Stimulated activated CD8-positive, alpha-beta memory T cell treated with anti-CD3 and anti-CD28 coated beads, Interleukin-7, amount 100 ng/mL, for 24 hours (primary cell): Measurements from ENCODE around the gene FARP1.

Source experiments
- DNase-seq: peaks from one replicate; pipeline ENCODE4 v3.0.0-alpha.2; 2020; ENCODE audit warnings: low read depth

Gene FARP1, protein sequence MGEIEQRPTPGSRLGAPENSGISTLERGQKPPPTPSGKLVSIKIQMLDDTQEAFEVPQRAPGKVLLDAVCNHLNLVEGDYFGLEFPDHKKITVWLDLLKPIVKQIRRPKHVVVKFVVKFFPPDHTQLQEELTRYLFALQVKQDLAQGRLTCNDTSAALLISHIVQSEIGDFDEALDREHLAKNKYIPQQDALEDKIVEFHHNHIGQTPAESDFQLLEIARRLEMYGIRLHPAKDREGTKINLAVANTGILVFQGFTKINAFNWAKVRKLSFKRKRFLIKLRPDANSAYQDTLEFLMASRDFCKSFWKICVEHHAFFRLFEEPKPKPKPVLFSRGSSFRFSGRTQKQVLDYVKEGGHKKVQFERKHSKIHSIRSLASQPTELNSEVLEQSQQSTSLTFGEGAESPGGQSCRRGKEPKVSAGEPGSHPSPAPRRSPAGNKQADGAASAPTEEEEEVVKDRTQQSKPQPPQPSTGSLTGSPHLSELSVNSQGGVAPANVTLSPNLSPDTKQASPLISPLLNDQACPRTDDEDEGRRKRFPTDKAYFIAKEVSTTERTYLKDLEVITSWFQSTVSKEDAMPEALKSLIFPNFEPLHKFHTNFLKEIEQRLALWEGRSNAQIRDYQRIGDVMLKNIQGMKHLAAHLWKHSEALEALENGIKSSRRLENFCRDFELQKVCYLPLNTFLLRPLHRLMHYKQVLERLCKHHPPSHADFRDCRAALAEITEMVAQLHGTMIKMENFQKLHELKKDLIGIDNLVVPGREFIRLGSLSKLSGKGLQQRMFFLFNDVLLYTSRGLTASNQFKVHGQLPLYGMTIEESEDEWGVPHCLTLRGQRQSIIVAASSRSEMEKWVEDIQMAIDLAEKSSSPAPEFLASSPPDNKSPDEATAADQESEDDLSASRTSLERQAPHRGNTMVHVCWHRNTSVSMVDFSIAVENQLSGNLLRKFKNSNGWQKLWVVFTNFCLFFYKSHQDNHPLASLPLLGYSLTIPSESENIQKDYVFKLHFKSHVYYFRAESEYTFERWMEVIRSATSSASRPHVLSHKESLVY

DNA sequence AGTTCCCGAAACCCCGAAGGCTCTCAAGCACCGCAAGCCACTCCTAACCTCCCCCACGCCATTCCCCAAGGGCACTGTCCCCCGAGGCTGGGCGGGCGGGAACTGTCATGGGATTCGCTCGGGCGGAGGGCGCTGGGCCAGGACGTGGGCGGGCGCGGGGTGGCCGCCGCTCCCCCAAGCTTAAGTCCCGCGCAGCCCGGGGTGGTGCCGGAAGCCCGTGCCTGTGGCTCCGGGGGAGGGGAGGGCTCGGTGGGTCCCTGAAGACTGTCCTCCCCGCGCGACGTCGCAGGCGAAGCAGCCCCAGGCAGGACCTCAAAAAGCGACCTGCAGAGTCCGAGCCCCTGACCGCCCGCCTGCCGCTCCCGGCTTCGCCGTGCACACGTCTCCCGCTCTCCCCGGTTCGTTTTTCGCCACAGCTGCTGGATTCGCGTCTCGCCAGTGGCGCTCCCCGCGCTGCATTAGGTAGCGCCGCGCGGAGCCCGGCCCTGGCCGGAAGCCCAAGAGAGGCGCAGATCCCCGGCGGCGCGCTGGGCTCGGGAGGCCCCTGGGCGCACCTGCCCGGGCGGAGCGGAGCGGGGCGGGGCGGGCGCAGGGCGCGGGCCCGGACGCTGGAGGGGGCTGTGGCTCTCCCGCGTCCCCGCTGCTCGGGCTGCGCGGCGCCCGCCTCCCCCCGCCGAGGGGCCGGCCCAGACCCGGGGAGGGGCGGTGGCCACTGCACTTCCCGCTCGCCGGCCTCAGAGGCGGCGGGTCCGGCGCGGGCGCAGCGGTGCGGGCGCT is at the start of gene FARP1:
Gene FARP1 (plus strand): TSS at position 715 of the 777 bp plus-strand sequence. CDS start 70,149 bp downstream, outside the sequence.
- DNase-seq = no peak

DNA sequence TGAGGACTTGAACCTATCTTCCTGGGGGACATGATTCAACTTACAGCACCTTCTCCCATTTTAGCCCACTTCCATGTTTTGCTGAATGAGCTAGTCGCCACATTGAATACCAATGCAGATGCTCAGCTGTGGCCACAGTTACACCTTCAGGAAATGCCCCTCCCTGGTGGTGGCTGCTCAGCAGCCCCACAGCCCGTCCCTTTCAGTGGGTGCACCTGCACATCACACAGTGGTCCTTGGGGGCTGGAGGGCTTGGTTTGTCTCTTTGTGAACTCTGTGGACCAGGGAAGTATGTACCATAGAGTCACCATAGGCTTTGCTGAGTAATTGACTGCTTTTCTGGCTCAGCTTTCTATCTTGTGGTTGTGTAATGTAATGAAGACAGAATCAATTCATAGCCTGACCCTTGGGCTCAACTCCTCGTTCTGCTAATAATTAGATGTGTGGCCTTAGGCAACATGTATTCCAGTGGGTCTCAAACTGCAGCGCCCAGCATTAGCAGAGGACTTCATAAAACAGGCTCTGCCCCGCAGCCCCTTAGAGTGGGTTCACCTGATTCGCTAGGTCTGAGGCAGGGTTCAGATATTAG is 48.1 kb upstream of the FARP1 start:
- no peak for DNase-seq

DNA sequence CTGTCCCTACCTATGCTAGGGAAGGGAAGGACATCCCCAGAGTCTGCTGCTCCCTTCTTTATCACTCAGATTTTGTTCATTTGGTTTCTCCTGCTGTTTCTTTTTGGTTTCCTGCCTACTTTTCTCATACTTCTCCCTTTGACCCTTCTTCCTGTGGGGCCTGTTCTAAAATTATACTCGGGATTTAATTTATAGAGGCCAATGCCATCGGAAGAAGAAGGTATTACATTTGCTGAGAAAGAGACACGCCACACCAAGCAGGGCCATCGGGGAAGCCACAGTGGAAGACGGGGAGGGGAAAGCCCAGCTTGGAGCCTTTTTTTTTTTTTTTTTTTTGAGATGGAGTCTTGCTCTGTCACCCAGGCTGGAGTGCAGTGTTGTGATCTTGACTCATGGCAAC is 46.8 kb upstream of the FARP1 start:
- DNase-seq = no peak

DNA sequence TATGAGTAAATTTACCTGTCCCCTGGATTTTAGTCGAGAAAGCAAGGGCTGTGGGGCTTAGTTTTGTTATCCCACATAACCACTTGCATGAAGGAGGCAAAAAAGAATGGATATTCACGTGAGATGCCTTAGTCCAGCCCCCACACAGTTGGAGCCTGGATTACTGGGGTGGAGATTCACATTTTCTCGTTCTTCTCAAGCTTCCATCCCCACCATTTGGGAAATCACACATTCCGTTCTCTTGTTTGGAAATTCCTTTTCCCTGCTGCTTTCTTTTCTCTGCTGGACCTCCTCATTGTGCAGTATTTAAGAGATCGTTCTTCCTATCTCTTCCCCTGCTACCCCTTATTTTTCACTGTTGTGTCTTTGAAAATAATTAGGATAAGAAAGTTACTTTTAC is 45.1 kb upstream of the FARP1 start:
- no peak for DNase-seq

DNA sequence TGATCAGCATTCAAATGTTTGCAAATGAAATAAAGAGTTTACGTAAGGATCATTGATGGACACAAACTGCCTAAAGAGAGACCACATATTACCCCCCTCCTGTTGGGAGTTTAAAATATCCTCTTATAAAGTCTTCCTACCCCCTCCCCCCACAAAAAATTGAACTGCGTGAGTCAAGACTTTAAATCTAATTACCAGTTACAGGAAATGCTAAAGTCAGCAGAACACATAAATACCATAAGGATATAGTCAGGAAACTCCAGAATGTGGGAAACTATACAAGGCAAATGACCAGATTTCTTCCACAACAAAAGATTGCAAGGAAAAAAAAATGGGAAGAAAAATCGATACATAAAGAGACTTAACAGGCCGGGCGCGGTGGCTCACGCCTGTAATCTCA is 44.4 kb upstream of the FARP1 start:
- DNase-seq = no peak

DNA sequence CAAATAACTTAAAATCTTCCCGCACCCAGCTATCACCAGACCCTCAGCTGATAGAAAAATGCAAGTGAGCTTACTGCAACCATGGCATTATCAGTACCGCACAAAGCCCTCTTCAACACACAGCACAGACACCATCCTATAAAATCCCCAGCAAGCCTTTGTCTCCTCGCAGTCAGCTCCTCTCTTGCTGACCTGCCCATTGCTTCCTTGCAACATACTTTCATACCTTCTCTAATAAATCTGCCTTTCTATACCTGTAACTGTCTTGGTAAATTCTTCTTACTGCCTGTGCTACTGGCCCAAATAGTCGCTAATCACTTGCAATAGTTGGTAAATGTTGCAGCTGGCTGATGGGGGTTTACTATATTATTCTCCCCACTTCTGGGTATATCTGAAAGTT is 43.3 kb upstream of the FARP1 start:
- no peak for DNase-seq

DNA sequence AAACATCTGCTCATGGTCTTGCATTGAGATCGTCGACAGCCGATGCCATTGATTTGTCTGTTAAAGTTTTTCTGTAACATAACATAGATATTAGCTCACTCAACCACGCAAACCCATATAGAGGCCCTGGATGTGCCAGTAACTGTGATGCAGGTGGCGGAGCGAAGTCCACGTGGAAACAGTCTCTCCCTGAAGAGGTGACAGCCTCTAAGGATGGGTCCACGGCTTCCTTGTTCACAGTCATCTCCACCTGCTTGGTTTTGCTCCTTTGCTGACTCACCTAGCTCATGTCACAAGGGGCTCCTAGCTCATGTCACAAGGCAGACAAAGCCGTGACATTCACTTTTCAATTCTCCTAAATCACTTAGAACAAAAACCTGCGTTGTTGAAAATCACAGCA is 42.4 kb upstream of the FARP1 start:
- no peak for DNase-seq

DNA sequence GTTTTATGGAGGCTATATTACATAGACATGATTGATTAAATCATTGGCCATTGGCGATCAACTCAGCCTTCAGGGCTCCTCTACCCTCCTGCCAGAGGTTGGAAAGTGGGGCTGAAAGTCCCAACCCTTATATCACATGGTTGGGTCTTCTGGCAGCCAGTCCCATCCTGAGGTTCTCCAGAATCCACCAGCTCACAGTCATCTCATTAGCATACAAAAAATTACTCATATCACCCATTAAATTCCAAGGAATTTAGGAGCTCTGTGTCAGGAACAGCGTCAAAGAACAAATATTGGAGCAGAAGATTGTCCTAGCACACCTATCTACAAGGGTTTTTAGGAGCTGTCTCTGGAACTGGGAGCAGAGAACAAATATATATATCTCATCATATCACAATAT is 39.4 kb upstream of the FARP1 start:
- no peak for DNase-seq

DNA sequence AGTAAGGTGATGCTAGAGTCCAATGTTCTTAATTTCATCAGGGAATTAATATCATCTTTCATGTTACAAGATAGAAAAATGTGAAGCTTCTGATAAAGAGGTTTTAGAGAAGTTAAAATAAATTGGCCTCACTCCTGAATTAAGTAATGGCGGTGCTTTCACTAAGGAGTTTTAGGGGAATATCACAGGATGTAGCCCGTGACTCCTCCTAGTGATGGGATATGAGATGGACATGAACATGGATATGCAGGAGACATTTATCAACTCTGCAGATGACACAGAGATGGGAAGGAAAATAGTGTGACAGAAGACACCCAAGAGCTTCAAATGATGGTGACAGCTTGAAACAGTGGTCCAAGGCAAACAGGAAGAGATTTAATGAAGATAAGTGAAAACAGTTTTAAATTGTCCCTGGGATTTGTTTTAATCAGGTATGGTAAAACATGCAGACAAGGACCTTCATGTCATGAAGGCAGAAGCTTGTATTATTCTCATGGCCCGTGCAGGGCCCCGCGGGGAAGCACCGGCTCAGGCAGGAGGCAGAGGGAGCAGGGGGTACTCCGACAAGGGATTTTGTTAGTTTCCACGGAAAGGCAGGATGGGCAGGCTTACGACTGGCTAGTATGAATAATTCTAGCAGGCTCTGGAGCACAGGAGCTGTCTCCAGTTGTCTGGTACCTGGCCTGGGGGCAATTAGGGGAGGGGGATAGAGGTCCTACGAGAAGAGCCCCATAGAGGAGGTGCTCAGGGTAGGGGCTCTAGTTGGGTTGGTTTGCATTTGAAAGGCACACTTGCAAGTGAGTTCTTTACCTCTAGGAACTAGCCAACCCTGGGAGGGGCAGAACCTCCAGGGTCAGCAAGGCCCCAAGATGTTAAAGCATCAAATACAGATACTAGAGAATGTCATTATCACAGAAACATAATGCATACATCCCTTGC is 38.7 kb upstream of the FARP1 start:
- DNase-seq = no peak

DNA sequence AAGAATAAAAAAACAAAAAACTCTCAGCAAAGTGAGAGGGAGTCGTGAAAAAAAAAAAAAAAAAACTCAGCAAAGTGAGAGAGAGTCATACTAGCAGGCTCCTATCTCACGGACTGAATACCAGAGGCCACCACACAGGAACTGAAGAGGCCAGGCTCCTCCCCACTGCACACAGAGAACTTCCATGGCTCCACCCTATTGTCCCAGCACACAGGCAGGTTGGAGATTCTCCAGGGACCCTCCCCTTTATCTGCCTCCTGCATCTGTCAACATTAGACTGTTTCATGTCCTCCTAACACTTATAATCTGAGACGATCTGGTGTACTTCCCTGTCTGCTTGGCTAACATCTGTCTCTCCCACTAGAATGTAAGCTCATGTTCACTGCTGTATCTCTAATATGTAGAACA is 37.0 kb upstream of the FARP1 start:
- DNase-seq = no peak

DNA sequence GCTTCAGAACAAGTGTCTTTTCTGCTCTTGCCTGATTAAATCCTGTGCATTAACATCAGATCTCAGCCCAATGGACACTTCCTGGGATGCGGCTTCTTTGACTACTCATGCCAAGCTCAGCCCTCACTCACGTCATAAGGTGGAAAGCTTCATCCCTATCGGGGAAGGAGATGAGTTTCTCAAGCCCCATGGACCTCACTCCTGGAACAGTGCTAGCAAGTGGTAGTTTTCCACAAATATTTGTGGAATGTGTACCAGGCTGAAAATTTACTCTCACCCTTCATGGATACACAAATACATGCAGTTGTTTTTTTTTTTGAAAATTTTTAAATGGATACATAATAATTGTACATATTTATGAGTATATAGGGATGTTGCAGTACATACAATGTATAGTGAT is 34.6 kb upstream of the FARP1 start:
- DNase-seq = no peak

DNA sequence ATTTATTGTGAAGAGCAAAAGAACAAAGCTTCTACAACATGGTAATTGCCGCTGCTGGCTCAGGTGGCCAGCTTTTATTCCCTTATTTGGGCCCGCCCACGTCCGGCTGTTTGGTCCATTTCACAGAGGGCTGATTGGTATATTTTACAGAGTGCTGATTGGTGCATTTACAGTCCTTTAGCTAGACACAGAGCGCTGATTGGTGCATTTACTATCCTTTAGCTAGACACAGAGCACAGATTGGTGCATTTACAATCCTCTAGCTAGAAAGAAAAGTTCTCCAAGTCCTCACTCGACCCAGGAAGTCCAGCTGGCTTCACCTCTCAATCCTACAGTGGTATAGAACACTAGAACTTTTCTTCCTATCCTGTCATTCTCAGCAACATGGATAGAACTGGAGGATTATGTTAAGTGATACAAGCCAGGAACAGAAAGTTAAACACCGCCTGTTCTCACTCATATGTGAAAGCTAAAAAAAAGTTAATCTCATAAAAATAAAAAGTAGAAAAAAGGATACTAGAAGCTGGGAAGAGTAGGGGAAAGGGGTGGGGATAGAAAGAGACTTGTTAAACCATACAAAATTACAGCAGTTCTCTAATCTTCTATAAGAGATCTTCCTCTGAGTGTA is 33.6 kb upstream of the FARP1 start:
- DNase-seq = no peak

DNA sequence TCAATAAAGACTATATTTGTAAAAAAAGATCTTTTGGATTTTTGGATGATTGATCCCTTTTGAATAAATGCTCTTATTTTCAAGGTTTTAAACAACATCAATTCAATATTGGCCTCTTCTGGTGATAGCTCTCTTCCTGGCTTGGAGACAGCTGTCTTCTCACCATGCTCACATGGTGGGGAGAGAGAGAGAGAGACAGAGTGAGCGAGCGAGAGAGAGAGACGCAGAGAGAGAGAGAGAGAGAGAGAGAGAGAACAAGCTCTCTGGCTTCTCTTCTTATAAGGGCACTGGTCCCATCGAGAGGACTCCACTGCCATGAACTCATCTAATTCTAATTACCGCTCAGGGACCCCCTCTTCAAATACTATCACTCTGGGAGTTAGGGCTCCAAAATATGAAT is 32.1 kb upstream of the FARP1 start:
- no peak for DNase-seq

DNA sequence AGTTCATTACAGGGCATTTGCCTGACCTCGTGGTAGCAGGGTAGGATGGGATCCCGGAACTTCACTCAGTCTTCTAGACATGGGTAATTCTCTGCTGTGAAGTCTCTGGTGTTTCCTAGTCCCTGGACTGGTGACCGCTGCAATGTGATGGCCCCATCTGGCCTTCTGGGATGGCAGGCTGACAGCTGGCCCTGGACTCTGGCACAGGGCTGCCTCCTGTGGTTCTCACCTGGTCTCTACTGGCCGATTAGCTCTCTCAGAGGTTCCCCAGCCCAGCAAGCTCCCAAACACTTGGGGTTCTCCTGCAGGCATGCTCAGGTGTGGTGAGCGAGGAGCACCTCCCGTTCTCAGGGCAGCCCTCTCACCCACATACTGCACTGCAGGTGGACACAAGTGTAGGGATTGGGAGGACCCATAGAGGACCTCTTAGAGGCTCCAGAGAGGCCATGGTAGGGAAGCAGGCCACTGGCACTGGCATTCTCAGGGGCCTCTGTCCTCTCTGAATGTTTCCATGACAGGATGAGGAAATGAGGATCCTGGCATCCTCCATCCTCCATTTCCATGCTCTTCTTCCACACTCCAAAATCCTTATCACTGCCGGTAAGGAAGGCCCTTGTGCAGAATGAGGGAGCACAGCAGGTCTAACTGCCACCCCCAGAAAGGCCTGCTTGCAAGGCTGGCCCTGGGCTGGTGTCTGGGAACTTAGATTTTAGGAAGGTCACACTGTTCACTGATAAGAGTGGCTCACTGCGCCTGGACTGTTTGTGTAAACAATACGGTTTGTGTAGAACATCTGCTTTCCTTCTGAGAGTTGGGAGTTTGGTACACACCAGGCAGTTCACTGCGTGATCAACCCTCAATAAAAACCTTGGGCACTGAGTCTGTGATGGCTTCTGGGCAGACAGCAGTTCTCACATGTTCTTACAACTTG is 31.5 kb upstream of the FARP1 start:
- no peak for DNase-seq

DNA sequence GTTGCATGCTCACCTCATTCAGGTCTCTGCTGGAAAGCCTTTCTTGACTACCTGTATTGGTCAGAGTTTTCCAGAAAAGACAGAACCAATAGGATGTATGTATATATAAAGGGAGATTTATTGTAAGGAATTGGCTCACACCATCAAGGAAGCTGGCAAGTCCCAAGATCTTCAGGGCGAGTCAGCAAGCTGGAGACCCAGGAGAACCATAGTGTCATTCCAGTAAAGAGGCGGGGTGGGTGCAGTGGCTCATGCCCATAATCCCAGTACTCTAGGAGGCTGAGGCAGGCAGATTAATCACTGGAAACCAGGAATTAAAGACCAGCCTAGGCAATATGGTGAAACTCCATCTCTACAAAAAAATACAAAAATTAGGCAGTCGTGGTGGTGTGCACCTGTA is 30.4 kb upstream of the FARP1 start:
- no peak for DNase-seq

DNA sequence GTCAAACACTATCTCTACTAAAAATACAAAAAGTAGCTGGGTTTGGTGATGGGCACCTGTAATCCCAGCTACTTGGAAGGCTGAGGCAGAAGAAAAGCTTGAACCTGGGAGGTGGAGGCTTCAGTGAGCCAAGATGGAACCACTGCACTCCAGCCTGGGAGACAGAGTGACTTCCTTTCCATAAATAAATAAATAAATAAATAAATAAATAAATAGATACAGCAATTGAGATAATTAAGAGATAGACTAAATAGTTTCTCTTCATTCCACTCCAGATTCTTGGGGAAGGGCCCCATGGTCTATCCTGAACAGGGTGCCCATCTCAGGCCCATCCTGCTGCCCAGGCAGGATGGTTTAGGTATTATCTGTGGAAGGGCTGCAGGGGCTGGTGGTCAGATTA is 24.0 kb upstream of the FARP1 start:
- no peak for DNase-seq

DNA sequence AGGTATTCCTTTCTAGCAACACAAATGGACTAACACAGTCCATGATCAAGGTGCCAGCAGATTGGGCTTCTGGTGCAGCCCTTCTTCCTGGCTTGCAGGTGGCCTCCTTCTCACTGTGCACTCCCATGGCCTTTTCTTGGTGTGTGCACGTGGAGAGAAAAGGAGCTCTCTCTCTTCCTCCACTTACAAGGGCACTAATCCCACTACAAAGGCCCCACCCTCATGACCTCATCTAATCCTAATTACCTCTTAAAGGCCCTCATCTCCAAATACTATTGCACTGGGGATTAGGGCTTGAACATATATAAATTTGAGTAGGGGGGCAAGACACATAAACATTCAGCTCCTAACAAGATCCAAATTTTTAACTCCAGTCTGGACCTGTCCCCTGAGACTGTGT is 19.7 kb upstream of the FARP1 start:
- DNase-seq = no peak

DNA sequence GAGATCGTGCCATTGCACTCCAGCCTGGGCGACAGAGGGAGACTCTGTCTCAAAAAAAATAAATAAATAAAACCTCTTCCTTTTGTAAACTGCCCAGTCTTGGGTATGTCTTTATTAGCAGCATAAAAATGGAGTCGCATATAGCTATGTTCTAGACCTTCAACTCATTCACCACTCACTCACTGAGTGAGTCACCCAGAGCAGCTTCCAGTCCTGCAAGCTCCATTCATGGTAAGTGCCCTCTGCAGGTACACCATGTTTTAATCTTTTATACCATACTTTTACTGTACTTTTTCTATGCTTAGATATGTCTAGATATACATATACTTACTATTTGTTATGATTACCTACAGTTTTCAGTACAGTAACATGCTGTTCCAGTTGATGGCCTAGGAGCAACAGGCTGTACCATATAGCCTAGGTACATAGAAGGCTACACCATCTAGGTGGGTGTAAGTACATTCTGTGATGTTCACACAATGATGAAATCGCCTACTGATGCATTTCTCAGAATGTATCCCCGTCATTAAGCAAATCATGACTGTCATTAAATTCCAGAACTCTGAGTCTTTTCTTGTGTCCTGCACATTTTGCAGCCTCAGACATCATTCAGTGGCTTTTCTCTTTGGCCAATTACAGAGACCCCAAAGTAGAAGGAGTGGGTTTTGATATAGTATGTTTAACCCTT is 13.7 kb upstream of the FARP1 start:
- no peak for DNase-seq
